ENCODE results near the gene PET100.

DNA sequence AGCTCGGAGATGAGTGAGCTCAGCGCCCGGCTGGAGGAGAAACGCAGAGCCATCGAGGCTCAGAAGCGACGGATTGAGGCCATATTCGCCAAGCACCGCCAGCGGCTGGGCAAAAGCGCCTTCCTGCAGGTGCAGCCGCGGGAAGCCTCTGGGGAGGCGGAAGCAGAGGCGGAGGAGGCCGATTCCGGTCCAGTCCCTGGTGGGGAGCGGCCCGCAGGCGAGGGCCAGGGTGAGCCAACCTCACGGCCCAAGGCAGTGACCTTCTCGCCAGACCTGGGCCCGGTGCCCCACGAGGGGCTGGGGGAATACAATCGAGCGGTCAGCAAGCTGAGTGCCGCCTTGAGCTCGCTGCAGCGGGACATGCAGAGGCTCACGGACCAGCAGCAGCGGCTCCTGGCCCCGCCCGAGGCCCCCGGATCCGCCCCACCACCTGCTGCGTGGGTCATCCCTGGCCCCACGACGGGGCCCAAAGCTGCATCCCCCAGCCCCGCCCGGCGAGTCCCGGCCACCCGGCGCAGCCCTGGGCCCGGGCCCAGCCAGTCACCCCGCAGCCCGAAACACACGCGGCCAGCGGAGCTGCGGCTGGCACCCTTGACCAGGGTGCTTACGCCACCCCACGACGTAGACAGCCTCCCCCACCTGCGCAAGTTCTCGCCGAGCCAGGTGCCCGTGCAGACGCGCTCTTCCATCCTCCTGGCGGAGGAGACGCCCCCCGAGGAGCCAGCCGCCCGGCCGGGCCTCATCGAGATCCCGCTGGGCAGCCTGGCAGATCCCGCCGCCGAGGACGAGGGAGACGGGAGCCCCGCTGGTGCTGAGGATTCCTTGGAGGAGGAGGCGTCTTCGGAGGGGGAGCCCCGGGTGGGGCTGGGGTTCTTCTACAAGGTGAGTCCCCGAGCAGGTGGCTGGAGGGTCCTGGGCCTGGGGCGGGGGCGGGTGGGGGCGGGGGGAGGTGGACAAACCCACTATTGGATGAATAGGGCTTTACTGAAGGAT is 17.0 kb upstream of the PET100 start:
- TF ChIP-seq, protein P1, sequence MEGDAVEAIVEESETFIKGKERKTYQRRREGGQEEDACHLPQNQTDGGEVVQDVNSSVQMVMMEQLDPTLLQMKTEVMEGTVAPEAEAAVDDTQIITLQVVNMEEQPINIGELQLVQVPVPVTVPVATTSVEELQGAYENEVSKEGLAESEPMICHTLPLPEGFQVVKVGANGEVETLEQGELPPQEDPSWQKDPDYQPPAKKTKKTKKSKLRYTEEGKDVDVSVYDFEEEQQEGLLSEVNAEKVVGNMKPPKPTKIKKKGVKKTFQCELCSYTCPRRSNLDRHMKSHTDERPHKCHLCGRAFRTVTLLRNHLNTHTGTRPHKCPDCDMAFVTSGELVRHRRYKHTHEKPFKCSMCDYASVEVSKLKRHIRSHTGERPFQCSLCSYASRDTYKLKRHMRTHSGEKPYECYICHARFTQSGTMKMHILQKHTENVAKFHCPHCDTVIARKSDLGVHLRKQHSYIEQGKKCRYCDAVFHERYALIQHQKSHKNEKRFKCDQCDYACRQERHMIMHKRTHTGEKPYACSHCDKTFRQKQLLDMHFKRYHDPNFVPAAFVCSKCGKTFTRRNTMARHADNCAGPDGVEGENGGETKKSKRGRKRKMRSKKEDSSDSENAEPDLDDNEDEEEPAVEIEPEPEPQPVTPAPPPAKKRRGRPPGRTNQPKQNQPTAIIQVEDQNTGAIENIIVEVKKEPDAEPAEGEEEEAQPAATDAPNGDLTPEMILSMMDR (IDR thresholded peaks at IDR 0.05; ENCODE audit: poor library complexity) = no peak
- TF ChIP-seq EZH2 (IDR thresholded peaks at IDR 0.05; ENCODE audit: borderline replicate concordance) = no peak
